ENCODE measurements around the gene SLC17A7. TPM values are rescaled to one million over a fixed set of nuclear protein-coding genes. Genes with fewer than 3 reads are reported as not detected.

The SLC17A7 gene
- total and polyA plus RNA-seq, 2 of the 13 experiments (the other 11 are each of a cell fraction or from before 2014, with no cell fraction given) = 0.32 TPM; not detected in 1

DNA sequence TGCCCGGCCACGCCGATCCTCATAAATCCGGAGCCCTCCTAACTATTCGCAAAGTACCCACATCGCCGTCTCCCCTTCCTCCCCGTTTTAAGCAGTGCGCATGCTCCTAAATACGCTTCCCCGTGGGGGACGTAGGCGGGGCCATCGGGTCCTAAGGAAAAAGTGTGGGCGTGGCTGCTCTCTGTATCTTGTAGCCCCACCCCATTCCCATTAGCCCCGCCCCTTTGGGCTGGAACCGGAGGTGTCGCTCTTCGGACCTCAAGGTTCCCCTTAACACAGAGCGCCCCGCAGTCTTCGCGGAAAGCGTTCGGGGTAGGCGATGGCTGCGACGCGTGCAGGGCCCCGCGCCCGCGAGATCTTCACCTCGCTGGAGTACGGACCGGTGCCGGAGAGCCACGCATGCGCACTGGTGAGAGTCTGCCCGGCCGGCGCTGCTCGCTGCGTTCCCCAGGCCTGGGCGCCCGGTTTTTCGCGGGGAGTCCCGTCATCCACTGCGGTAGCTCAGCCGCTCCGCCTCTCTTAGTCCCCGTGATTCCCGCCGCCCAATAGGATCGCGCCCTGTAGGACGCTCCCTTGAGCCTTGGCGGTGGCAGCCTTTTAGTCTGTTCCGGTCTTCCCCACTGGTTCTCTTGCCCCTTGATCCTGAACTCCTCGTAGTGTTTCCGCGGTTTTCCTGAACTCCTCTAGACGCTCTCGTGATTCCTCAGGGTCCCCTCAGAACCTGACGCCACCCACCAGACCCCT is 11.9 kb upstream of the SLC17A7 start, which contains the start of gene ALDH16A1 (continued):
- TF ChIP-seq, protein P1, sequence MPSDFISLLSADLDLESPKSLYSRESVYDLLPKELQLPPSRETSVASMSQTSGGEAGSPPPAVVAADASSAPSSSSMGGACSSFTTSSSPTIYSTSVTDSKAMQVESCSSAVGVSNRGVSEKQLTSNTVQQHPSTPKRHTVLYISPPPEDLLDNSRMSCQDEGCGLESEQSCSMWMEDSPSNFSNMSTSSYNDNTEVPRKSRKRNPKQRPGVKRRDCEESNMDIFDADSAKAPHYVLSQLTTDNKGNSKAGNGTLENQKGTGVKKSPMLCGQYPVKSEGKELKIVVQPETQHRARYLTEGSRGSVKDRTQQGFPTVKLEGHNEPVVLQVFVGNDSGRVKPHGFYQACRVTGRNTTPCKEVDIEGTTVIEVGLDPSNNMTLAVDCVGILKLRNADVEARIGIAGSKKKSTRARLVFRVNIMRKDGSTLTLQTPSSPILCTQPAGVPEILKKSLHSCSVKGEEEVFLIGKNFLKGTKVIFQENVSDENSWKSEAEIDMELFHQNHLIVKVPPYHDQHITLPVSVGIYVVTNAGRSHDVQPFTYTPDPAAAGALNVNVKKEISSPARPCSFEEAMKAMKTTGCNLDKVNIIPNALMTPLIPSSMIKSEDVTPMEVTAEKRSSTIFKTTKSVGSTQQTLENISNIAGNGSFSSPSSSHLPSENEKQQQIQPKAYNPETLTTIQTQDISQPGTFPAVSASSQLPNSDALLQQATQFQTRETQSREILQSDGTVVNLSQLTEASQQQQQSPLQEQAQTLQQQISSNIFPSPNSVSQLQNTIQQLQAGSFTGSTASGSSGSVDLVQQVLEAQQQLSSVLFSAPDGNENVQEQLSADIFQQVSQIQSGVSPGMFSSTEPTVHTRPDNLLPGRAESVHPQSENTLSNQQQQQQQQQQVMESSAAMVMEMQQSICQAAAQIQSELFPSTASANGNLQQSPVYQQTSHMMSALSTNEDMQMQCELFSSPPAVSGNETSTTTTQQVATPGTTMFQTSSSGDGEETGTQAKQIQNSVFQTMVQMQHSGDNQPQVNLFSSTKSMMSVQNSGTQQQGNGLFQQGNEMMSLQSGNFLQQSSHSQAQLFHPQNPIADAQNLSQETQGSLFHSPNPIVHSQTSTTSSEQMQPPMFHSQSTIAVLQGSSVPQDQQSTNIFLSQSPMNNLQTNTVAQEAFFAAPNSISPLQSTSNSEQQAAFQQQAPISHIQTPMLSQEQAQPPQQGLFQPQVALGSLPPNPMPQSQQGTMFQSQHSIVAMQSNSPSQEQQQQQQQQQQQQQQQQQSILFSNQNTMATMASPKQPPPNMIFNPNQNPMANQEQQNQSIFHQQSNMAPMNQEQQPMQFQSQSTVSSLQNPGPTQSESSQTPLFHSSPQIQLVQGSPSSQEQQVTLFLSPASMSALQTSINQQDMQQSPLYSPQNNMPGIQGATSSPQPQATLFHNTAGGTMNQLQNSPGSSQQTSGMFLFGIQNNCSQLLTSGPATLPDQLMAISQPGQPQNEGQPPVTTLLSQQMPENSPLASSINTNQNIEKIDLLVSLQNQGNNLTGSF (CRISPR knock-in tag; IDR thresholded peaks at IDR 0.05) = no peak
- no peak; the same call in 1 of the 2 replicates for TF ChIP-seq ZNF337 (CRISPR knock-in tag; IDR thresholded peaks at IDR 0.05; ENCODE audit: borderline replicate concordance, low read depth)
- peak; percentile 81 for TF ChIP-seq HNRNPH1 (optimal IDR thresholded peaks at IDR 0.05; ENCODE audit: low read depth, low read length)
- TF ChIP-seq FOXA3 (CRISPR knock-in tag; IDR thresholded peaks at IDR 0.05) = 0 out of 2 replicates have a peak, but pooled peaks have one; percentile 2
- TF ChIP-seq, protein P2, sequence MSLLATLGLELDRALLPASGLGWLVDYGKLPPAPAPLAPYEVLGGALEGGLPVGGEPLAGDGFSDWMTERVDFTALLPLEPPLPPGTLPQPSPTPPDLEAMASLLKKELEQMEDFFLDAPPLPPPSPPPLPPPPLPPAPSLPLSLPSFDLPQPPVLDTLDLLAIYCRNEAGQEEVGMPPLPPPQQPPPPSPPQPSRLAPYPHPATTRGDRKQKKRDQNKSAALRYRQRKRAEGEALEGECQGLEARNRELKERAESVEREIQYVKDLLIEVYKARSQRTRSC (CRISPR knock-in tag; IDR thresholded peaks at IDR 0.05; ENCODE audit: low read depth) = no peak
- no peak for TF ChIP-seq ZKSCAN5 (CRISPR knock-in tag; IDR thresholded peaks at IDR 0.05)
- peak; percentile 62 for TF ChIP-seq POGZ (CRISPR knock-in tag; IDR thresholded peaks at IDR 0.05)
- TF ChIP-seq SP5 (CRISPR knock-in tag; IDR thresholded peaks at IDR 0.05; ENCODE audit: borderline replicate concordance, low read depth) = peak; percentile 85
- no peak for TF ChIP-seq JUN (CRISPR knock-in tag; IDR thresholded peaks at IDR 0.05)
- TF ChIP-seq IKZF1 (IDR thresholded peaks at IDR 0.05) = no peak
- TF ChIP-seq, protein P3, sequence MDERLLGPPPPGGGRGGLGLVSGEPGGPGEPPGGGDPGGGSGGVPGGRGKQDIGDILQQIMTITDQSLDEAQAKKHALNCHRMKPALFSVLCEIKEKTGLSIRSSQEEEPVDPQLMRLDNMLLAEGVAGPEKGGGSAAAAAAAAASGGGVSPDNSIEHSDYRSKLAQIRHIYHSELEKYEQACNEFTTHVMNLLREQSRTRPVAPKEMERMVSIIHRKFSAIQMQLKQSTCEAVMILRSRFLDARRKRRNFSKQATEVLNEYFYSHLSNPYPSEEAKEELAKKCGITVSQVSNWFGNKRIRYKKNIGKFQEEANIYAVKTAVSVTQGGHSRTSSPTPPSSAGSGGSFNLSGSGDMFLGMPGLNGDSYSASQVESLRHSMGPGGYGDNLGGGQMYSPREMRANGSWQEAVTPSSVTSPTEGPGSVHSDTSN (CRISPR knock-in tag; IDR thresholded peaks at IDR 0.05) = no peak
- TF ChIP-seq ZSCAN30 (CRISPR knock-in tag; IDR thresholded peaks at IDR 0.05) = no peak
- TF ChIP-seq FOXO1 (CRISPR knock-in tag; IDR thresholded peaks at IDR 0.05) = peak; percentile 16; the same call in 1 of the 2 replicates
- no peak; the same call in 1 of the 2 replicates for TF ChIP-seq ADNP (CRISPR knock-in tag; IDR thresholded peaks at IDR 0.05)
- TF ChIP-seq, protein P4, sequence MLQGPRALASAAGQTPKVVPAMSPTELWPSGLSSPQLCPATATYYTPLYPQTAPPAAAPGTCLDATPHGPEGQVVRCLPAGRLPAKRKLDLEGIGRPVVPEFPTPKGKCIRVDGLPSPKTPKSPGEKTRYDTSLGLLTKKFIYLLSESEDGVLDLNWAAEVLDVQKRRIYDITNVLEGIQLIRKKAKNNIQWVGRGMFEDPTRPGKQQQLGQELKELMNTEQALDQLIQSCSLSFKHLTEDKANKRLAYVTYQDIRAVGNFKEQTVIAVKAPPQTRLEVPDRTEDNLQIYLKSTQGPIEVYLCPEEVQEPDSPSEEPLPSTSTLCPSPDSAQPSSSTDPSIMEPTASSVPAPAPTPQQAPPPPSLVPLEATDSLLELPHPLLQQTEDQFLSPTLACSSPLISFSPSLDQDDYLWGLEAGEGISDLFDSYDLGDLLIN (CRISPR knock-in tag; IDR thresholded peaks at IDR 0.05; ENCODE audit: borderline replicate concordance) = peak; percentile 85; the same call in 1 of the 2 replicates
- no peak for TF ChIP-seq ZNF17 (CRISPR knock-in tag; IDR thresholded peaks at IDR 0.05)
- no peak for TF ChIP-seq ZNF138 (CRISPR knock-in tag; IDR thresholded peaks at IDR 0.05; ENCODE audit: low read depth)
- TF ChIP-seq ZBTB7A (CRISPR knock-in tag; IDR thresholded peaks at IDR 0.05) = no peak
- TF ChIP-seq MTF2 (CRISPR knock-in tag; IDR thresholded peaks at IDR 0.05; ENCODE audit: borderline replicate concordance) = no peak
- peak; percentile 21; the same call in 1 of the 2 replicates for TF ChIP-seq REPIN1 (CRISPR knock-in tag; IDR thresholded peaks at IDR 0.05; ENCODE audit: borderline replicate concordance, low read depth)
- TF ChIP-seq ONECUT2 (CRISPR knock-in tag; IDR thresholded peaks at IDR 0.05) = no peak
- peak; percentile 43; the same call in 1 of the 2 replicates for TF ChIP-seq ZNF274 (CRISPR knock-in tag; IDR thresholded peaks at IDR 0.05)
- no peak for TF ChIP-seq SIN3B (IDR thresholded peaks at IDR 0.05; ENCODE audit: low read length)
